CD4-positive, alpha-beta T cell treated with Interleukin-15 for 1 hour (primary cell): ENCODE measurements around the gene RPL14.

Experiments used
- DNase-seq: peaks from one replicate; pipeline ENCODE4 v3.0.0-alpha.2; 2020

Gene RPL14

DNA sequence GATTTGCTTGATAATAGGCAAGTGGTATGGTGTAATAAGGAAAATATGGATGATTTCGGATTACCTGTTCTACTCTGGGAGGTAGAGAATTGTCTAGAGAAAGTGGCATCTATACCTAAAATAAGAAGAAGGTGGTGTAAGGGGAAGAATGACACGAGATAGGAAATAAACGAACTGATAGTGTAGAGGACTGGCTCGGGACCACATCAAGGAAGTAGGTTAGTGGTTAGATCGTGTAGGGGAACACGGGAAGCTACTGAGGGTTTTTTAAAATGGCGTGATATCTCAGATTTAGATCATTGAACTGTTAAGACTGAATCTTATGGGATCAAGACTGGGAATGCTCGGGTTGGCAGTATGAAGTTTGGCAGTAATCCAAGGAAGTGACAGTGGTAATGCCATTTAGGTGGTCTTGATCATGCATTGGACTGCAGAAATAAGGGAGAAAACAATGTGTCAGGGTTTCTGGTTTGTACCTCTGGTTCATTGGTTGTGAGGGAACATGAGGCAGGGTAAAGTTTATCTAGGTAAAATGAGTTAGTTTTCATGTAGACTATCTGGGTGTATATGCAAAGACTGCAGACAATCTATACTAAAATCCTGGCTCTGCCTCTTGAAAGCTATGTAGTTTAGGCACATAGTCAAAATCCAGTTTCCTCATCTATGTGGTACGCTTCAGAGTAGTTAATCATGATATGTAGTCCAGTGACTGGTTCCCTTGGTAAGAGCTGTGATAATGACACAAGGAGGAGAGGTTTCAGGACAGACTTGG is 7.4 kb downstream of the RPL14 start:
- no peak for DNase-seq

DNA sequence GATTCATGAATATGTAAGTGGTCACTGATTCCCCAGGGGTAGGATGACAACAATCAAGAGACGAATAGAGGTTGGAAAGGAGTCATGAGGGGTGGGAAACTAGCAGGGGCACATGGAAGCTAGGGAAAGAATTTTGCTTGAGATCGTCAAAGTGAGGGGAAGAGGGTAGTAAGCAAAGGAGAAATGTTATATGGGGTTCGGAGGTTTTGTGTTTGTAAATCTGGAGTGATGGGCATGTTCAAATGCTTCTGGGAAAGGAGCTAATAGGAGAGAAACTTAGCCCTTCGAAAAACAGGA is 7.9 kb downstream of the RPL14 start:
- no peak for DNase-seq

DNA sequence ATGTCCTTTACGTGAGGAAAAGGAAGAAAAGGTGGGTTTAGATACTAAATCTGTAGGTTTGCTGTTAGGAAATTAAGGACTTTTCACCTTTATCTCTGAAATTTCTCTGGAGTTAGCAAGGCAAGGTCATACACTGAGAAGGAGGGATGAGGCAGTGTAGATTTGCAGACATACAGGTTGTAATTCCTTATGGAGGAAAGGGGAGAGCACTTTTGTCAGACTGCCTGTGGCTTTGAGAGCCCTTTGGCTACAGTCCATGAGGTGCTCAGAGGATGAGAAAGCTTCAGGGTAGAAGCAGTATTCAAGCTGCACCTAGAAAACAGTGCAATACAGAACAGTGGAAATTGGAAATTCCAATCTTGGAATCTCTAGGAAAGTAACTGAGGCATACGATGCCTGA is 8.3 kb downstream of the RPL14 start:
- DNase-seq = no peak

DNA sequence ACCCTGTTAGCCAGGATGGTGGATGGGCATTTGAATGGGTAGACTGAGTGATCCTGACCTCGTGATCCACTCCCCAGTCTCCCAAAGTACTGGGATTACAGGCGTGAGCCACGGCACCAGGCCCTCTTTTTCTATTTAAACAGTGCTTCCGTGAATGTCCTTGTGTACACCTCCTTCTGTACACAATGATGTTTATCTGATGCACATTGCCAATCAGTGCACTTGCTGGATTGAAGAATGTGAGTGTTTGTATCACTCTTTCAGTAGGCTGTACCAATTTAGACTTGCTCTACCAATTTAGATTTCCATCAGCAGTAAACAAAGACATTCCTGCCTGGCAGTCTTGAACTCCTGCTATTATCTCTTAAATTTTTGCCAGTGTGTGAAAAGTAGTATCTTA is 10.9 kb downstream of the RPL14 start:
- no peak for DNase-seq

DNA sequence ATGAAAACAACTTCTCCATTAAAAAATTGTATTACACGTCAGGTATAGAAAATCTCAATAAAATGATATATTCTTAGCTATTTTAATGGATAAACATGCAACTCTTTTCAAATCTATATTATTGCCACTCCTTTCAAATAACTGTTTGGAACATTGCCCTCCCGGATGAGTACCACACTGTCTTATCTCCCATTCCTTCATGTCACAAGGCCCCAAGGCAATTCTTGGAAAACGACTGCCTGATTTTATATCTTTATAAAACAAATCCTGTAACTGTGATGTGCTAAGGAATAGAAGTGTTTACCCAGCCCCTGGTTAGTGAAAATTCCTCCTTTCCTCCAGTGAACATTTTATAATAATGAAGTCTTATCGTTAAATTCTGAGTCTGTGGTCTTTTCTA is 13.6 kb downstream of the RPL14 start:
- DNase-seq = no peak

DNA sequence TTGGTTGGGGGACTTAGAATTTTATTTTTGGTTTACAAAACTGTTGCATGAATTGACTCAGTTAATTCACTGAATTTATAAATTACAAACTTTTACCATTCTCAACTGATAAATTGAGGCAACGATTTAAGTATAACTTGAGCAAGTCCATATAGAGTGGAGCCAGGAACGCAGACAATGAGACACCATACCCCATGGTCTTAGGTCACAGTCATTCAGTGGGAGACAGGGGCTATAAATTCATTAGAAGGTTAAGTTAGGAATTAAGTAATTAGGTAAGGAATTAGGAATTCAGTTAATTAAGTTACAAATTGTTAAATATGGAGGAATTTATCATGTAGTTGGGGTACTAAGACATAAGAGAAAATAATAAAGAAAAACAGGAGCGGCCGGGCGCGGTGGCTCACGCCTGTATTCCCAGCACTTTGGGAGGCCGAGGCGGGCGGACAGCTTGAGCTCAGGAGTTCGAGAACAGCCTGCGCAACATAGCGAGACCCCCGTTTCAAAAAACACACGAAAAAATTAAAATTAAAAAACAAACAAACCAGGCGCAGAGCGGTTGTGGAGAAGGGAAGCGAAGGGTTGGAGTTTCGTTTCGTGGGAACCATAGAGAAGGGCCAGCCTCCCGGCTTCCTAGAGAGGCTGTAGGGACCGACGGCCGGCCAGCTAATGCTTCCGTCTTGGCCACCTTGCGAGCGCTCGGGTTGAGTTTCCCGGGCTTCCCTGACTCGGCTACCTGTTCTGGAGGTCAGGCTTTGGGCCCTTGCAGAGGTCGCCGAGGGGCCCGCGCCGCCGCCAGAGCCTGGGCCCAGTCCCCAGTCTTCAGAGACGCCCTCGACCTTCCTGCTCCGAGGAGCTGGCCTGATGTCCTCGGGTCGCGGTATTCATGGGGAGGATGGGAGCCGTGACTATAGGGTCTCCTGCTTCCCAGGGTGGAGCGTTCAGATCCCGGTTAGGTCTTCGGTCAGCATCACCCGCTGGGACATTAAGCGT is 19.6 kb downstream of the RPL14 start, which contains the start of gene ZNF619:
TSS of gene ZNF619 (plus strand) at position 645 of the 993 bp plus-strand sequence. CDS start 858 bp downstream, outside the sequence.
- DNase-seq = peak; percentile 71

DNA sequence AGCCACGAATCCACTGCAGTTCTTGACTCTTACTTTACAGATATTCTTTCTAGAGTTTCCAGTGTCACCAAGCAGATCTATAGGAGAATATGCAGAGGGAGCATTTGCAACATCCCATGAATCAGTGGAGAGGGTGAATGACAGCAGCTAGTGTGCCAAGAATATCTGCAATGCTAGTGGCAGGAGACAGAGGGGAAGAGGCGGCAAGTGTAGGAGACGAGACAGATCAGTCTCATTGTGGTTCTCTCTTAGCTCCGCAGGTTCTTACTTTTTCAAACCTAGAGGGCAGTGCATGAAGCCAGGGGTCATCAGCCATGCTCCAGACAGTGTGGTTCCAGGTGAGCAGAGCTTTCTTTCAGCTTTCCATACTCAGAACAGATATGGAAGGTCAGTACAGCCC is 20.5 kb downstream of the RPL14 start:
- no peak for DNase-seq

DNA sequence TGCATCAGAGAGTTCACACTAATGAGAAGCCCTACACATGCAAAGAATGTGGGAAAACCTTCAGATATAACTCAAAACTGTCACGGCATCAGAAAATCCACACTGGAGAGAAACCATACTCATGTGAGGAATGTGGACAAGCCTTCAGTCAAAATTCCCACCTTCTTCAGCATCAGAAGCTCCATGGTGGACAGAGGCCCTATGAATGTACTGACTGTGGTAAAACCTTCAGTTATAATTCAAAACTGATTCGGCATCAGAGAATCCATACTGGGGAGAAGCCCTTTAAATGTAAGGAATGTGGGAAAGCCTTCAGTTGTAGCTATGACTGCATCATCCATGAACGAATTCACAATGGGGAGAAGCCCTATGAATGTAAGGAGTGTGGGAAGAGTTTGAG is 30.0 kb downstream of the RPL14 start:
- no peak for DNase-seq

DNA sequence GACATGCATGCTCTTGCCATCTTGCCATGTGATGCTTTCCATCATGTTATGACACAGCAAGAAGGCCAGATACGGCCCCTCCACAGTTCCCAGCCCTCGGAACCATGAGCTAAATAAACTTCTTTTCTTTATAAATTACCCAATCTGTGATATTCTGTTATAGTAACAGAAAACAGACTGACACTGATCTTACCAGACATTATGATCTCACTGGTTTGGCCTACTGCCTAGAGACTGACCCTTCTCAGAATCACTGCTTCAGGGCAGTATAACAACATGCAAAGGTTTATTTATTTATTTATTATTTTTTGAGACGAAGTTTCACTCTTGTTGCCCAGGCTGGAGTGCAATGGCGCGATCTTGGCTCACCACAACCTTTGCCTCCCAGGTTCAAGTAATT is 33.8 kb downstream of the RPL14 start:
- DNase-seq = no peak

DNA sequence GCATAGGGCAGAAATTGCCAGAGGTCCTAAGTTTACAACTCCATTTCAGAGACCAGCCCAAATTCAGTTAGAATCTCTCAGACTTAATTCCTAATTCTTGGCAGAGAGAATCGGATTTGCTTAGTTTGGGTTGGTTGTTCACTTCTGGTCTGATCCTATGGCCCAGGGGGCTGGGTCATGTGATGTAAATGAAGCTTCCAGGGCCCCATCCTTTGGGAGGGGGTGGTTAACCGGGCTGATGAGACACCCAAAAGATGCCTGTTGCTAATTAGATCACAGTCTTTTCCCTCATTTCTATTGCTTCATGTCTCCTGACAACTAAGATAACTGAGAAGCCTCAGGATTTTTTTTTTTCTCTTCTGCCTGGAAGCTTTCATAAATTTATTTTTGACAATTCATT is 37.6 kb downstream of the RPL14 start:
- DNase-seq = no peak

DNA sequence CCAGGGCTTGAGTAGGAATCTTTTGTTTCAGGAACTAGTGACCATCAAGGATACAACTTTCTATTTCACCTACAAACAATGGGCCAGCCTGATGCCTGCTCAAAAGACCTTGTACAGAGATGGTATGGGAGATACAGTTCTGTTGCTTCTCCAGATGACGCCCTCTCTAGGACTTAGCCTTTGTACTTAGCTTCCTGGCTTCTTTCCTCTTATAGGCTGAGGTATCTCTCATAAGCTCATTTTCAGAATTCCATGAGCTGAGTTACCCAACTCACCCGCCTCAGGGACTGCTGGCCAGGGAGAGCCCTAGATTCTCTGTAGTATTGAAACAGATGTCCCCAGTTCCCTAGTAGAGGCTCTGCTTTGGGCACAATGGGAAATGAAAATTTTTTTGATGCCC is 40.1 kb downstream of the RPL14 start:
- DNase-seq = no peak

DNA sequence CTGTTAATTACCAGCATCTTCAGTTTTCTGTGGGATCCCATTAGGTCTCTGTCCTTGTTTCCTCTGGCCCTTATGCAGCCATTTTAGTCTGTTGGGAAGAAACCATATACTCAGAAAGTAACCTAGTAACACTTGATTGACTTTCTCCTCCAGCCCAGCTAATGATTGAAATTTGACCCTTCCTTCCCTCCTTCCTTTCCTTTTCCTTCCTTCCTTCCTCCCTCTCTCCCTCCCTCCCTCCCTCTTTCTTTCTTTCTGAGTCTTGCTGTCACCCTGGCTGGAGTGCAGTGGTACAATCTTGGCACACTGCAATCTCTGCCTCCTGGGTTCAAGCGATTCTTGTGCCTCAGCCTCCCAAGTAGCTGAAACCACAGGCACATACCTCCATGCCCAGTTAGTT is 42.8 kb downstream of the RPL14 start:
- DNase-seq = no peak

DNA sequence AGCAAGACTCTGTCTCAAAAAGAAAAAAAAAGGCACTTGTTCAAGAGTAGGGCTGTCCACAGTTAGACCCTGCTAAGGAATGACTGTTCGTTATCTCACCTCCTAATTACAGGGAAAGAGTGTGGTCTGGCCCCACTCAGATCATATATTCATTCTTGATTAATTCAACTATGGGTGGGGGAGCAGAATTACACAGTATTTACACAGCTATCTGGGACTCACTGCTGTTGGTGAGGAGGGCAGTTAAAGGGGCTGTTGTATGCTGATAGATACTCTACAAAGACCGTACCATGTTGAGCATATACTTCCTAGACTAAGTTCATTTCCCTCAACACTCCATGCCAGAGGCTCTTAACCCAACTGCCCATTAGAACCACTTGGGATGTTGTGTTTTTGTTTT is 44.9 kb downstream of the RPL14 start:
- no peak for DNase-seq

DNA sequence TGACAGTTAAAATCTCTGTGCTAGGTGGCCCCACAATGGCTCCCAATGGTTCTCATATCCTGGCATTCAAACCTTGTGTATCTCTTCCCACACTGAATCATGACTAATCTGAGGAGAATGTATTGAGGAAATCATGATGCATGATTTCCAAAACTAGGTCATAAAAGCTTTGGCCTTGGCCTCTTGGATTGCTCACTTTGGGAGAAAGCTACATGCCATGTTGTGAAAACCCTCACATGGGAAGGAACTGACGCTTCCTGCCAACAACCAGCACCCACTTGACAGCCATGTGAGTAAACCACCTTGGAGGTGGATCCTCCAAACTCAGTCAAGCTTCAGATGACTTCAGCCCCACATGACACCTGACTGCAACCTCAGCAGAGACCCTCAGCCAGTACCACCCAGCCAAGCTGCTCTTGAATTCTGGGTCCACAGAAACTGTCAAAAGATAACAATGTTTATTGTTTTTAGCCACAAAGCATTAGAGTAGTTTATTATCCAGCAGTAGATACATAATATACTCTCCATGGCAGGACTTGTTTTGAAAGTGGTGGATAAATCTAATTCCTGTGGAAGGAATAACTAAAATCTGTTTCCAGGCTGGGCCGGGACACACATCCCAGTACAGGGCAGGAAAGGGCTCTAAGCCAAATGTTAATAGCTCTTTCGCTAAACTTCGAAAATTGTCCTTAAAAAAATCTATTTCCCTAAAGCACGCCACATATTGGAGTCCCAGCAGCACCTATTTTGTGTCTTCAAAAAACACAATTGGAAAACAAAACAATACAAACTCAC is 47.7 kb downstream of the RPL14 start:
- DNase-seq = no peak

DNA sequence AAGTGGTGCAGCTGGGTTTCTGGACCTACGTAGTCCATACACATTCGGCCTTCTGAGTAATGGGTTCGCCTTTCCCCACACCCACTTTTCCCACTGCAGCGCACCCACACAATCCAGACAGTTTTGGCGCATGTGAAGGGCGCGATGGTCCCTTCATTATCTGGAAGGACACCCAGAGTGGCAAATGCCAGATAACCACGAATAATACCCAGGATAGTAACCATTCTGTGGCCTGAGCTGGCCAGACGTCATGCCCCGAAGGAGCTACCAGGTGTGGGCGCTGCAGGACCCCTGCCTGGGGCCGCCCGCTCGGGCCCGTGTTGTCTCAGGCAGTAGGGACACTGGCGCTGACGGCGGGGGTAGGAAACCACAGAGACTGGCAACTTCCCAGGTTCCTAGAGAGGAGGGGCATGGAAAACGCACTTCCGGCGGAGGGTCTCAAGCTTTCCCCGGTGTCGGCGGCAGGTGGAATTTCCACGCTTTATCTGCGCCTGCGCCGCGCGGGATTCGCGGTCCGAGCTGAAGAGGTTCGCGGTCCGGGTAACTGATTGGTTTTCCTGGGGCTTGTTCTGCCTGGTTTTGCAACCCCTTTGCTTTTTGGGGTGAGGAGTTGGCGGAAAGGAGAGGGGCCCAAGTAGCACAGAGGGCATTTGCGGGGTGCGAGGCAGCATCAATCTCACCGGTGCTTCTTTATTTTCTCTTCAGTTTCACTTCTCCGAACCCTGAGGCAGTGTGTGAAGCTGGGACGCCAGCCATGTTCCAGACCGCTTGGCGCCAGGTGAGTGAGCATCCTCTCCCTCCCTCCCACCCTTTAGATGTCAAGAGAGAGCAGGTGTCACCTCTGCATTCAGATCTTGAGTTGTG is 48.7 kb downstream of the RPL14 start, which contains the start of gene ZNF620:
TSS of gene ZNF620 (plus strand) at position 441 of the 864 bp plus-strand sequence. CDS start at position 755, 314 bp downstream.
- peak; percentile 64 for DNase-seq

DNA sequence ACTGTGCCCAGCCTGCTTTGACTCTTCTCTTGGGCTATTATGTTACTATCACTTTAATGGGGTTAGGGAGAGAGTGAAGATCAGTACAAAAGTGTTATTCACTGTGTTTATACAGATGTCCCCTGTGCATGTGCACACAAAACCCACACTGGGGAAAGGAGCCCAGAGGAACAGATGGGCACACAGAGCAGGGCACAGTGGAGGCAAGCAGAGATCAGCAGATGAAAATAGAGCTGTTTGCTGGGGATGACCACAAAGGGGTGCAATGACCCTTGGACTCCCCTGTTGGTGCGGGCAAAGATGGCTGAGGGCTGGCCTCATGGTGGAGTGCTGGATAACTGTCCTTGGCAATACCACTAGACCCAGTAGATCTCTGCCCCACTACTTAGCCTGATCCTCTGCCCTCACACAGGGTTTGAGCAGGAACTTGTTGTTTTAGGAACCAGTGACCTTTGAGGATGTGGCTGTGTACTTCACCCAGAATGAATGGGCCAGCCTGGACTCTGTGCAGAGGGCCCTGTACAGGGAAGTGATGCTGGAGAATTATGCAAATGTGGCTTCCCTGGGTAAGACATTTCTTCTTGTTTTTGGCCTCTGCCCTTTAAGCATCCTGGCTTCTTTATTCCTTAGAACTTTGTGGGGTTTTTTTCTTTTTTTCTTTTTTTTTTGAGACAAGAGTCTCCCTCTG is 54.0 kb downstream of the RPL14 start:
- DNase-seq = no peak

DNA sequence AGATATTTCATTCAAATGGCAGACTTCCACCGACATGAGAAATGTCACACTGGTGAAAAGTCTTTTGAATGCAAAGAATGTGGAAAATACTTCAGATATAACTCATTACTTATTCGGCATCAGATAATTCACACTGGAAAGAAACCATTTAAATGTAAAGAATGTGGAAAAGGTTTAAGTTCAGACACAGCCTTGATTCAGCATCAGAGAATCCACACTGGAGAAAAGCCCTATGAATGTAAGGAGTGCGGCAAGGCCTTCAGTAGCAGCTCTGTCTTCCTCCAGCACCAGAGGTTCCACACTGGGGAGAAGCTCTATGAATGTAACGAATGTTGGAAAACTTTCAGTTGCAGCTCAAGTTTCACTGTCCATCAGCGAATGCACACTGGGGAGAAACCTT is 59.1 kb downstream of the RPL14 start:
- no peak for DNase-seq

DNA sequence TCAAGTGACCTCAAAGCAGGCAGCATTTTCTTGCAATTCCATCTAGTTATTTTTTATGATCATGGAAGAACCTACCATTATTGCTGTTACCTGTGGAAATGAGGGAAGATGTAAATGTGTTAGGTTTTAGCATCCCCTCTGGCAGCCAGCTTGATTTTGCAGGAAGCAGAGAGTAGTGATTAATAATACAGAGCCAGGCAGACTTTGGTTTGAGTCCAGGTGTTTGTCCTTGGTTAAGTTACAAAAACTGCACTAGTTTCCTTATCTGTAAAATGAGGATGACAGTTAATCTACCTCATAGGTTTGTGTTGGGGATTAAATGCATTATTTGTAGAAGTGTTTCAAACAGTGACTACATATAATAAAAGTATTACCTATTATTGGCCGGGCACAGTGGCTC is 60.9 kb downstream of the RPL14 start:
- DNase-seq = no peak
